IPS DF 19.7 (cell line): ENCODE data around the gene SH2D3A.
A peak's percentile ranks its signal among the peaks of the same experiment; 100 is the strongest.

Source experiments
- DNase-seq: peaks from one replicate; pipeline ENCODE4 v3.0.0-alpha.2; 2013; ENCODE audit warnings: low read depth, low spot score

The SH2D3A gene

GRCh38 chr19:6737873-6738786, 29.1 kb downstream of the SH2D3A start:
- no peak for DNase-seq

- DNase-seq: peak; percentile 100
Observed at GRCh38 chr19:6737284-6737872, 29.9 kb downstream of the SH2D3A start, which contains the start of gene GPR108. Gene GPR108, minus strand, starts transcription at chr19:6737580. Its CDS starts 4 bp downstream, at chr19:6737576.

- no peak for DNase-seq
Observed at GRCh38 chr19:6736917-6737283, 30.3 kb downstream of the SH2D3A start.

GRCh38 chr19:6736169-6736916, 30.9 kb downstream of the SH2D3A start:
- DNase-seq: no peak

GRCh38 chr19:6735181-6735911, 31.9 kb downstream of the SH2D3A start:
- no peak for DNase-seq

- DNase-seq: no peak
Observed at GRCh38 chr19:6734096-6734696, 33.0 kb downstream of the SH2D3A start.

GRCh38 chr19:6733338-6734095, 33.7 kb downstream of the SH2D3A start:
- DNase-seq: no peak

- DNase-seq: no peak
Observed at GRCh38 chr19:6732803-6733337, 34.4 kb downstream of the SH2D3A start.

- DNase-seq: no peak
Observed at GRCh38 chr19:6731822-6732221, 35.4 kb downstream of the SH2D3A start.

- no peak for DNase-seq
Observed at GRCh38 chr19:6730941-6731670, 36.1 kb downstream of the SH2D3A start.

- no peak for DNase-seq
Observed at GRCh38 chr19:6730153-6730804, 37.0 kb downstream of the SH2D3A start.

- DNase-seq: no peak
Observed at GRCh38 chr19:6729573-6730152, 37.6 kb downstream of the SH2D3A start.

- no peak for DNase-seq
Observed at GRCh38 chr19:6728346-6728745, 38.9 kb downstream of the SH2D3A start.

- DNase-seq: no peak
Observed at GRCh38 chr19:6725513-6726231, 41.6 kb downstream of the SH2D3A start.

GRCh38 chr19:6724631-6725492, 42.4 kb downstream of the SH2D3A start:
- no peak for DNase-seq

GRCh38 chr19:6723738-6724137, 43.5 kb downstream of the SH2D3A start:
- no peak for DNase-seq

GRCh38 chr19:6723108-6723618, 44.1 kb downstream of the SH2D3A start:
- DNase-seq: no peak
